ENCODE data around the gene PHOSPHO1.

The PHOSPHO1 gene

GRCh38 chr17:49244839-49245238 lies 14.3 kb upstream of the PHOSPHO1 start:
- no peak for TF ChIP-seq CTCF (IDR thresholded peaks at IDR 0.05; ENCODE audit: control insufficient read depth, insufficient read depth, low read depth, low read length, missing control alignments)
- H3K4me3 ChIP-seq (ENCODE audit: control insufficient read depth, low read depth, low read length), result no peak overlapping the region
- no peak for DNase-seq (ENCODE audit: low read depth)

- DNase-seq (ENCODE audit: low read depth), result no peak
- no peak overlapping the region for H3K4me3 ChIP-seq (ENCODE audit: control insufficient read depth, low read depth, low read length)
- no peak for TF ChIP-seq CTCF (IDR thresholded peaks at IDR 0.05; ENCODE audit: control insufficient read depth, insufficient read depth, low read depth, low read length, missing control alignments)
Measured at GRCh38 chr17:49242813-49243212, 12.2 kb upstream of the PHOSPHO1 start.

- DNase-seq (ENCODE audit: low read depth), result no peak
- H3K4me3 ChIP-seq (ENCODE audit: control insufficient read depth, low read depth, low read length), result no peak overlapping the region
- TF ChIP-seq CTCF (IDR thresholded peaks at IDR 0.05; ENCODE audit: control insufficient read depth, insufficient read depth, low read depth, low read length, missing control alignments), result no peak
Measured at GRCh38 chr17:49241692-49242397, 11.3 kb upstream of the PHOSPHO1 start.

GRCh38 chr17:49241040-49241439 lies 10.5 kb upstream of the PHOSPHO1 start:
- H3K4me3 ChIP-seq (ENCODE audit: control insufficient read depth, low read depth, low read length), result no peak overlapping the region
- DNase-seq (ENCODE audit: low read depth), result no peak
- no peak for TF ChIP-seq CTCF (IDR thresholded peaks at IDR 0.05; ENCODE audit: control insufficient read depth, insufficient read depth, low read depth, low read length, missing control alignments)

GRCh38 chr17:49240619-49241018 lies 10.0 kb upstream of the PHOSPHO1 start:
- H3K4me3 ChIP-seq (ENCODE audit: control insufficient read depth, low read depth, low read length), result no peak overlapping the region
- DNase-seq (ENCODE audit: low read depth), result no peak
- TF ChIP-seq CTCF (IDR thresholded peaks at IDR 0.05; ENCODE audit: control insufficient read depth, insufficient read depth, low read depth, low read length, missing control alignments), result no peak

GRCh38 chr17:49239963-49240362 lies 9.4 kb upstream of the PHOSPHO1 start:
- H3K4me3 ChIP-seq (ENCODE audit: control insufficient read depth, low read depth, low read length), result no peak overlapping the region
- no peak for DNase-seq (ENCODE audit: low read depth)
- no peak for TF ChIP-seq CTCF (IDR thresholded peaks at IDR 0.05; ENCODE audit: control insufficient read depth, insufficient read depth, low read depth, low read length, missing control alignments)

All from AG09309 (cell line).